Measurements from ENCODE around the gene ATE1. TPM values are rescaled to one million over a fixed set of nuclear protein-coding genes. Genes with fewer than 3 reads are reported as not detected.
"Not testable (repeated sequence)": the region's sequence is repeated elsewhere in the genome, so short reads cannot be mapped to it uniquely, and the experiment has no call there.

ATE1 gene
- total and polyA plus RNA-seq, 2 donors (not counting 1 experiment from before 2014, with no cell fraction given): 8.2 to 32.0 TPM

DNA sequence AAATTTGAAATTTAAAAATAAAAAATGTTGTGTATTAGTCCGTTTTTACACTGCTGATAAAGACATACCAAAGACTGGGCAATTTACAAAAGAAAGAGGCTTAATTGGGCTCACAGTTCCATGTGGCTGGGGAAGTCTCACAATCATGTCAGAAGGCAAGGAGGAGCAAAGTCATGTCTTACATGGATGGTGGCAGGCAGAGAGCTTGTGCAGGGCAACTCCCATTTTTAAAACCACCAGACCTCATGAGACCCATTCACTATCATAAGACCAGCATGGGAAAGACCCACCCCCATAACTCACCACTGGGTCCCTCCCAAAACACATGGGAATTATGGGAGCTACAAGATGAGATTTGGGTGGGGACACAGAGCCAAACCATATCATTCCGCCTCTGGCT, 172.3 kb downstream of the ATE1 start:
- peaks cover 8 to 20% (median 19%) of the 10 kb centered on the region in 3 donors for H3K9me3 ChIP-seq (ENCODE audit: control extremely low read depth in 1 of 3, control insufficient read depth in 2 of 3, insufficient read depth in 1 of 3, low read length in 2 of 3)
- H3K9ac ChIP-seq (ENCODE audit: low read length); CTCF ChIA-PET; DNase-seq; H3K4me2 ChIP-seq (replicated peaks; ENCODE audit: low read depth, low read length, poor library complexity, severe bottlenecking); H3K4me3 Mint-ChIP-seq; intact Hi-C loops (cut with micrococcal nuclease); H3K4me1 Mint-ChIP-seq; H3K27ac Mint-ChIP-seq; H3K36me3 ChIP-seq (replicated peaks in 1 of 2; ENCODE audit: control extremely low read depth in 1 of 2, control insufficient read depth in 1 of 2, extremely low read depth in 1 of 2, insufficient read depth in 2 of 2, low read length in 1 of 2); H3K27me3 Mint-ChIP-seq; H3K79me2 ChIP-seq (ENCODE audit: control insufficient read depth, insufficient read depth, low read length); H3K4me3 ChIP-seq (ENCODE audit: control extremely low read depth in 1 of 5, extremely low read depth in 1 of 5, insufficient read depth in 1 of 5, low read depth in 2 of 5, low read length in 4 of 5); H2AFZ ChIP-seq (ENCODE audit: insufficient read depth, low read depth, low read length, poor library complexity, severe bottlenecking); POLR2A ChIA-PET; H4K20me1 ChIP-seq (ENCODE audit: control insufficient read depth, insufficient read depth, low read length, poor library complexity, severe bottlenecking); H3K4me1 ChIP-seq (ENCODE audit: control insufficient read depth in 2 of 2, insufficient read depth in 2 of 2, low read length in 2 of 2); H3K27me3 ChIP-seq (replicated peaks in 1 of 4; ENCODE audit: control extremely low read depth in 1 of 4, control insufficient read depth in 3 of 4, insufficient read depth in 4 of 4, low read length in 3 of 4); H3K27ac ChIP-seq (ENCODE audit: low read length in 2 of 2); ATAC-seq (ENCODE audit: low read depth): not testable (repeated sequence)
- peaks cover 14% of the 10 kb centered on the region for H3K9me3 Mint-ChIP-seq (ENCODE audit: insufficient read depth)
- 100% methylated on average over 1 of the region's 2 CpGs for WGBS (ENCODE audit: insufficient coverage)

GRCh38 chr10:121754666-121755065, 173.2 kb downstream of the ATE1 start:
- WGBS (ENCODE audit: insufficient coverage): no CpG with 5 or more reads among the region's 1 CpG
- Mint-ChIP-seq H3K4me3 (no peak overlapping the region), H3K9me3 (ENCODE audit: insufficient read depth) (peaks cover 9% of the 10 kb centered on the region), H3K27me3 (no peaks in the 10 kb centered on the region), H3K4me1 (no peaks in the 10 kb centered on the region), H3K27ac (no peak overlapping the region)
- Histone ChIP-seq H3K36me3 (replicated peaks in 1 of 2; ENCODE audit: control extremely low read depth in 1 of 2, control insufficient read depth in 1 of 2, extremely low read depth in 1 of 2, insufficient read depth in 2 of 2, low read length in 1 of 2) (peaks cover 0 to 1% of the 10 kb centered on the region in 2 experiments), H3K9me3 (ENCODE audit: control extremely low read depth in 1 of 3, control insufficient read depth in 2 of 3, insufficient read depth in 1 of 3, low read length in 2 of 3) (peaks cover 8 to 18% (median 16%) of the 10 kb centered on the region in 3 donors), H3K4me1 (ENCODE audit: control insufficient read depth in 2 of 2, insufficient read depth in 2 of 2, low read length in 2 of 2) (no peaks in the 10 kb centered on the region), H4K20me1 (ENCODE audit: control insufficient read depth, insufficient read depth, low read length, poor library complexity, severe bottlenecking) (no peaks in the 10 kb centered on the region), H3K4me3 (ENCODE audit: control extremely low read depth in 1 of 5, extremely low read depth in 1 of 5, insufficient read depth in 1 of 5, low read depth in 2 of 5, low read length in 4 of 5) (no peak overlapping the region), H3K4me2 (replicated peaks; ENCODE audit: low read depth, low read length, poor library complexity, severe bottlenecking) (no peak overlapping the region), H3K9ac (ENCODE audit: low read length) (no peak overlapping the region), H3K27me3 (replicated peaks in 1 of 4; ENCODE audit: control extremely low read depth in 1 of 4, control insufficient read depth in 3 of 4, insufficient read depth in 4 of 4, low read length in 3 of 4) (no peaks in the 10 kb centered on the region), H3K27ac (ENCODE audit: low read length in 2 of 2) (no peak overlapping the region), H3K79me2 (ENCODE audit: control insufficient read depth, insufficient read depth, low read length) (no peaks in the 10 kb centered on the region), H2AFZ (ENCODE audit: insufficient read depth, low read depth, low read length, poor library complexity, severe bottlenecking) (no peak overlapping the region)
- ATAC-seq (ENCODE audit: low read depth): no peak
- ChIA-PET POLR2A (no interaction called here), CTCF (no interaction called here)
- no peak for DNase-seq
- no peak for TF ChIP-seq EZH2 (IDR thresholded peaks at IDR 0.05; ENCODE audit: borderline replicate concordance, insufficient read depth, low read depth, low read length, poor library complexity, severe bottlenecking)
- TF ChIP-seq, protein P1, sequence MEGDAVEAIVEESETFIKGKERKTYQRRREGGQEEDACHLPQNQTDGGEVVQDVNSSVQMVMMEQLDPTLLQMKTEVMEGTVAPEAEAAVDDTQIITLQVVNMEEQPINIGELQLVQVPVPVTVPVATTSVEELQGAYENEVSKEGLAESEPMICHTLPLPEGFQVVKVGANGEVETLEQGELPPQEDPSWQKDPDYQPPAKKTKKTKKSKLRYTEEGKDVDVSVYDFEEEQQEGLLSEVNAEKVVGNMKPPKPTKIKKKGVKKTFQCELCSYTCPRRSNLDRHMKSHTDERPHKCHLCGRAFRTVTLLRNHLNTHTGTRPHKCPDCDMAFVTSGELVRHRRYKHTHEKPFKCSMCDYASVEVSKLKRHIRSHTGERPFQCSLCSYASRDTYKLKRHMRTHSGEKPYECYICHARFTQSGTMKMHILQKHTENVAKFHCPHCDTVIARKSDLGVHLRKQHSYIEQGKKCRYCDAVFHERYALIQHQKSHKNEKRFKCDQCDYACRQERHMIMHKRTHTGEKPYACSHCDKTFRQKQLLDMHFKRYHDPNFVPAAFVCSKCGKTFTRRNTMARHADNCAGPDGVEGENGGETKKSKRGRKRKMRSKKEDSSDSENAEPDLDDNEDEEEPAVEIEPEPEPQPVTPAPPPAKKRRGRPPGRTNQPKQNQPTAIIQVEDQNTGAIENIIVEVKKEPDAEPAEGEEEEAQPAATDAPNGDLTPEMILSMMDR (IDR thresholded peaks at IDR 0.05): no peak
- intact Hi-C loops (cut with micrococcal nuclease): no loop called here

Measured in B cell (primary cell).